CD8-positive, alpha-beta memory T cell (primary cell): ENCODE results near the gene KMT2D. TPM values are rescaled to one million over a fixed set of nuclear protein-coding genes. Genes with fewer than 3 reads are reported as not detected.

Experiments used
- CTCF ChIA-PET: fragments of 350-600 bp; sonication (Branson Sonifier 250); formaldehyde crosslinking; loops from one replicate; lab custom pipeline; 2021; ENCODE audit warnings: antibody characterized with exemption; lab: Charles Lee
- POLR2A ChIA-PET: fragments of 350-600 bp; sonication (Branson Sonifier 250); formaldehyde crosslinking; loops from one replicate; lab custom pipeline; 2021; ENCODE audit warnings: antibody characterized with exemption; lab: Charles Lee
- DNase-seq, 5 donors: peaks; one replicate each; pipeline versions ENCODE4 v3.0.0 to v3.0.0-alpha.2; 2020 to 2022; ENCODE audit warnings: mixed read lengths in 1 of 5
- H3K27ac ChIP-seq: one replicate; pipeline ENCODE4 v1.7.0; 2013; ENCODE audit warnings: low read depth, mild to moderate bottlenecking, low read length, moderate library complexity
- H3K27me3 ChIP-seq: 2 replicates; pipeline ENCODE4 v1.7.0; 2013; ENCODE audit warnings: low read length, mild to moderate bottlenecking; ENCODE audit not compliant: insufficient read depth, poor library complexity, severe bottlenecking
- H3K36me3 ChIP-seq: 2 replicates; pipeline ENCODE4 v1.7.0; 2013; ENCODE audit warnings: mild to moderate bottlenecking, low read length, moderate library complexity; ENCODE audit not compliant: insufficient read depth
- H3K4me1 ChIP-seq: 2 replicates; pipeline ENCODE4 v1.7.0; 2013; ENCODE audit warnings: mild to moderate bottlenecking, low read length, moderate library complexity; ENCODE audit not compliant: insufficient read depth
- H3K4me3 ChIP-seq: 2 replicates; pipeline ENCODE4 v1.7.0; 2013; ENCODE audit warnings: mild to moderate bottlenecking, low read length
- H3K9me3 ChIP-seq: 2 replicates; pipeline ENCODE4 v1.7.0; 2013; ENCODE audit warnings: mild to moderate bottlenecking, low read length
- H3K27ac Mint-ChIP-seq, 8 donors: one replicate each; pipeline ENCODE4 v1.8.0; 2020 to 2021; ENCODE audit warnings: mixed read lengths in 8 of 8, mild to moderate bottlenecking in 6 of 8, inconsistent platforms in 3 of 8, moderate library complexity in 3 of 8
- H3K27me3 Mint-ChIP-seq, 2 donors: one replicate each; pipeline ENCODE4 v1.8.0; 2020 to 2021; ENCODE audit warnings: mixed read lengths in 2 of 2, mild to moderate bottlenecking in 1 of 2, moderate library complexity in 1 of 2
- H3K36me3 Mint-ChIP-seq, 3 donors: one replicate each; pipeline ENCODE4 v1.8.0; 2020 to 2021; ENCODE audit warnings: mixed read lengths in 3 of 3, inconsistent platforms in 1 of 3, mild to moderate bottlenecking in 1 of 3
- H3K4me1 Mint-ChIP-seq, 3 donors: one replicate each; pipeline ENCODE4 v1.8.0; 2020 to 2021; ENCODE audit warnings: mixed read lengths in 3 of 3, inconsistent platforms in 1 of 3, mild to moderate bottlenecking in 1 of 3
- H3K4me3 Mint-ChIP-seq, 7 donors: one replicate each; pipeline ENCODE4 v1.8.0; 2020 to 2021; ENCODE audit warnings: mixed read lengths in 7 of 7, mild to moderate bottlenecking in 6 of 7, moderate library complexity in 4 of 7, inconsistent platforms in 2 of 7
- H3K9me3 Mint-ChIP-seq, 5 donors: one replicate each; pipeline ENCODE4 v1.8.0; 2020 to 2022; ENCODE audit warnings: mixed read lengths in 5 of 5, mild to moderate bottlenecking in 3 of 5, moderate library complexity in 2 of 5, inconsistent platforms in 1 of 5
- polyA plus RNA-seq: library from polyadenylated mRNA; unstranded; fragments of 300-500 nt; fragmentation: Illumina TruSeq; gene quantifications from one replicate; pipeline ENCODE4 v1.2.3, GENCODE V29; 2021
- total RNA-seq, 2 experiments: library from RNA; stranded (reverse); gene quantifications; one replicate each; pipeline ENCODE4 v1.2.3, GENCODE V29; 2021

The KMT2D gene
- total and polyA plus RNA-seq, 3 experiments from 2014 or later = 22.8 to 79.7 (median 79.4) TPM

DNA sequence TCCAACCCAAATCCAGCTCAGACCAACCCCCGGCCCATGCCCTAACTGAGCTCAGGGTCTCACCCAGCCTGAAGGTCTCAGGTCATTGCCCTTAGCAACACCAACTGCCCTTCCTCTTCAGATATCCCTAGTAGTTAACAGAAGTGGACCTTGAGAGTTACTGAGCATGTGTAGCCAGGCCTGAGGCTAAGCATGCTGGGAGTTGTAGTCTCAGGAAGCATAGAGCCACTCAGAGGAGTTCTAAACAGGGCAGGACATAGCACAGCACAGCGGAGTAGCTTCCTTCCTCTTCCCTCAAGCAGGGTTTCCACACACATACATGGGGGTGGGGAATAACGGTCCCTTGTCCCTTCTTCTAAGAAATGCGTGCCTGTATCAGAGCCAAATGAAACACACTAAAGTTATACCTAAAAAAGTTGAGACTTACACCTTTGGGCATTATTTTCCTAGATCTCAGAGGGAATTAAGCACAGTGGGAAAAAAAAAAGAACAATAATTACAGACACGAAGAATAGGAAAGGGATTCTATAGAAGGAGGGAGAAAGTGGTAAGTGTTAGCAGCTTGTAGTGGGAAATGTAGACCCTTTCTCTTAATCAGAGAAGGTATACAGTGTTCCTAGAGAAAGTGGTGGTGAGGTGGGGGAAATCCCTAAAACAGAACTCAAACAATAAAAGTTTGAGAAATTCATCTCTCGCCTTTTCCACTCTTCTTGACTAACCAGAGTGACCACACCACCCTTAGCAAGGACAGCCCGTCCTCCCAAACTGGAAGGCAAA lies 4.4 kb downstream of the KMT2D start:
- Histone ChIP-seq H3K9me3 (no peaks in the 10 kb centered on the region), H3K27ac (peak overlapping the region; percentile 90), H3K36me3 (peaks cover 37% of the 10 kb centered on the region), H3K4me3 (peak overlapping the region; percentile 83), H3K4me1 (peaks cover 53% of the 10 kb centered on the region), H3K27me3 (no peaks in the 10 kb centered on the region)
- Mint-ChIP-seq H3K4me1 (peaks cover 50 to 84% (median 60%) of the 10 kb centered on the region in 3 donors), H3K27ac (peak overlapping the region; percentile 33 to 96 (median 85)), H3K9me3 (no peaks in the 10 kb centered on the region), H3K36me3 (peaks cover 0 to 58% (median 19%) of the 10 kb centered on the region in 3 donors), H3K27me3 (peaks cover 0 to 3% of the 10 kb centered on the region in 2 donors), H3K4me3 (peak overlapping the region; percentile 76 to 96 (median 92))
- POLR2A ChIA-PET = interaction anchor here (0.5 to 1.0 kb wide), 3 partner anchors 14 to 94 kb away, joined by 3 to 5 read pairs (median 4); no protein-coding TSS in a partner anchor
- DNase-seq = peak in 4 of 5 donors; percentile 38 to 71 (median 54)
- CTCF ChIA-PET = interaction anchor here (1.1 to 2.0 kb wide), 4 partner anchors 9 to 179 kb away, joined by 4 to 8 read pairs (median 4); no protein-coding TSS in a partner anchor

DNA sequence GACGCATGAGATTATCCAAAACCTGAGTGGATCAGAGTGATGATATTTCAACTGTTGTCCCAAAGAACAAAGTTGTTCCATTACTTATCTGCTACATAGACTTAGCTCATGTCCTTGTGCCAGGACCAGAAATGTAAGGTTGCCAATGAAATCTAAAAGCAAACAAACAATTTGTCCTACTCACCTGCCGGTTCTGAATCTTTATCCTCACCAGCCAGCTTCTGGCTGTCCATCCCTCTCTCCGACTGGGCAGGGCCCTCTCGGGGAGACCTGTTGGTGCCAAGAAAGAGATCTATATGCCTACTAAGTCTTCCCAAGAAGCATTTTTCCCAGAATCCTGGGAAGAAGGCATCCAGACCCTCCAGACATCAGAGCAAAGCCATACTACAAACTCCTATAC lies 5.5 kb downstream of the KMT2D start:
- H3K4me1 Mint-ChIP-seq = peaks cover 47 to 77% (median 58%) of the 10 kb centered on the region in 3 donors
- H3K4me3 Mint-ChIP-seq = peak overlapping the region in 1 of 7 donors; percentile 96
- POLR2A ChIA-PET = no interaction called here
- no peaks in the 10 kb centered on the region for H3K9me3 Mint-ChIP-seq
- Histone ChIP-seq H3K27ac (no peak overlapping the region), H3K27me3 (no peaks in the 10 kb centered on the region), H3K36me3 (peaks cover 48% of the 10 kb centered on the region), H3K4me3 (no peak overlapping the region), H3K4me1 (peaks cover 50% of the 10 kb centered on the region), H3K9me3 (no peaks in the 10 kb centered on the region)
- CTCF ChIA-PET = interaction anchor here (1.4 to 2.0 kb wide), 3 partner anchors 10 to 37 kb away, joined by 4 to 8 read pairs (median 4); no protein-coding TSS in a partner anchor
- H3K27ac Mint-ChIP-seq = peak overlapping the region in 7 of 8 donors; percentile 33 to 96 (median 65)
- H3K27me3 Mint-ChIP-seq = no peaks in the 10 kb centered on the region
- H3K36me3 Mint-ChIP-seq = peaks cover 0 to 65% (median 22%) of the 10 kb centered on the region in 3 donors
- DNase-seq = no peak

DNA sequence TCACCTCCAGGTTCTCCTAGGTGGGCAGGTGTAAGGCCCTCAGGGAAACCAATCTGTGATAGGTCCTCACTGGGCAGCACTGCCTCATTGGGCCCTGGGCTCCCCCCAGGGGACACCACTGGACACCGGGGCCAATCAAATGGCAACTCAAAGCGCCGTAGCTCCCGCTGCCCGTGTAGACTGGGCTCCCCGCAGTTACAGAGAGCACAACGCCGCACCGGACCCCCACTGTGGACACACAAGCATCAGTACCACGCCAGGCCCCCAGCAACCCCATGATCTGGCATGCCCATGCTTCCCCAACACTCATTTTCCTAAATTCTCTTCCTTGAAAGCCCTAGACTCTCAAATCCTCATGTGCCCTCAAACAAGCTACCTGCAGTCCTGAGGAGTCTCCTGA lies 6.1 kb downstream of the KMT2D start:
- Histone ChIP-seq H3K4me3 (no peak overlapping the region), H3K27ac (no peak overlapping the region), H3K36me3 (peaks cover 54% of the 10 kb centered on the region), H3K4me1 (peaks cover 49% of the 10 kb centered on the region), H3K9me3 (no peaks in the 10 kb centered on the region), H3K27me3 (no peaks in the 10 kb centered on the region)
- Mint-ChIP-seq H3K4me3 (no peak overlapping the region), H3K27me3 (no peaks in the 10 kb centered on the region), H3K4me1 (peaks cover 47 to 77% (median 58%) of the 10 kb centered on the region in 3 donors), H3K27ac (peak overlapping the region in 5 of 8 donors; percentile 29 to 74 (median 52)), H3K9me3 (no peaks in the 10 kb centered on the region), H3K36me3 (peaks cover 0 to 69% (median 22%) of the 10 kb centered on the region in 3 donors)
- ChIA-PET POLR2A (no interaction called here), CTCF (interaction anchor here (0.7 to 2.0 kb wide), 5 partner anchors 11 to 57 kb away, joined by 3 to 8 read pairs (median 4); no protein-coding TSS in a partner anchor)
- peak in 1 of 5 donors; percentile 41 for DNase-seq

DNA sequence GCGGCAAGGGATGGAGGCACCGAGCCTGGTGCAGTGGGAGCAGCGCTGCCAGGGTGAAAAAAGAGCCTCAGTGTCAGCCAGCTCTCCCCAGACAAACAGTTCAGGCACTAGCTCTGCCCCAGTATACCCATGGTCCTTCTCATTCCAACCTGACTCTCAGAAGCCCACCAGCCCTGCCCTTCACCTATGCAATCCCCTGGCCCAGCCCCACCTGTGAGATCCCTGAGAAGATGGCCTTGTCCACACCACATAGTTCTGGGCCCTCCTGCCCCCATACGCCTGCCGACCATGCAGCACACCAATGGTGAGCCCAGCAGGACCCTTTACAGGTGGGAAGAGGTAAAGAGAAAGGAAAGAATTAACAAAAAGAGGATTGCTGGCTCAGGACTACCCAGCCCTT lies 6.5 kb downstream of the KMT2D start:
- H3K27me3 Mint-ChIP-seq = no peaks in the 10 kb centered on the region
- CTCF ChIA-PET = interaction anchor here (0.7 to 2.0 kb wide), 4 partner anchors 11 to 57 kb away, joined by 3 to 4 read pairs (median 4); no protein-coding TSS in a partner anchor
- no peak overlapping the region for H3K27ac ChIP-seq

DNA sequence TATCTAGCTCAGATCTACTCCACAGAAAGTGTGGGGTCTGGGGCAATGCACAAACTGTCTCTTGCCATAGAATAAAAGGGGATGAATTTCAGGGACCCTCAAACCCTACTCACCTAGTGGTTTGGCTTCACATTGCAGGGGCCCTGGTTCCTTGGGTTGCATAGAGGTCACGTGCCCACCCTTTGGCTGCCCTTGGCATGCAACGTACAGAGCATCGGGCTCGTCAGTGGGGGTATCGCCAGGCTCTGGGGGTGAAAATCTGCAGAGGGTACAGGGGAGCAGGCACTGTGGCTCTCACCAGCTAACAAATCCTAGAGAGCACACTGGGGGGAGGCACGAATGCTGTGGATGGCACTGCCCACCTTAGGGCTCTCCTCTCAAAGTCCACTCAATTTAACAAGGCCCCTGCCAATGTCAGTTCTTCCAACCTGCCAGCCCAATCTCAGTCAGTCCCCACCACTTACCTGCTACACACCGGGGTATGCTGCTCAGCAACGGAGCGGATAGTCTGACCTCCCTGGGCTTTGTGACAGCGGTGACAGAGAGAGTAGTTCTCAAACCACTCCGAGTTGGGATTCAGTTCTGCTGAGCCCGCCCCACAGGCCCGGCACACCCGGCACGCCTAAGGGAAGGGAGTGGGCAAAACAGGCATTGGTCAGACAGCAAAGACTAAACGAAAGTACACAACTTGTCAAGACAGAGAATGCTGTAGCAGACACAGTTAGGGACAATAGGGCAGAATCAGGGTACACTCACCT lies 8.0 kb downstream of the KMT2D start:
- no peaks in the 10 kb centered on the region for H3K9me3 Mint-ChIP-seq
- POLR2A ChIA-PET = no interaction called here
- peaks cover 5 to 84% (median 33%) of the 10 kb centered on the region in 3 donors for H3K36me3 Mint-ChIP-seq

More for the DNA sequence above, 6.5 kb downstream of the KMT2D start:
- Mint-ChIP-seq H3K9me3 (no peaks in the 10 kb centered on the region), H3K4me1 (peaks cover 47 to 72% (median 54%) of the 10 kb centered on the region in 3 donors), H3K27ac (peak overlapping the region in 3 of 8 donors; percentile 3 to 27 (median 17)), H3K36me3 (peaks cover 0 to 71% (median 22%) of the 10 kb centered on the region in 3 donors), H3K4me3 (no peak overlapping the region)
- DNase-seq = peak in 1 of 5 donors; percentile 23
- Histone ChIP-seq H3K9me3 (no peaks in the 10 kb centered on the region), H3K4me3 (no peak overlapping the region), H3K36me3 (peaks cover 58% of the 10 kb centered on the region), H3K27me3 (no peaks in the 10 kb centered on the region), H3K4me1 (peaks cover 44% of the 10 kb centered on the region)
- POLR2A ChIA-PET = no interaction called here

DNA sequence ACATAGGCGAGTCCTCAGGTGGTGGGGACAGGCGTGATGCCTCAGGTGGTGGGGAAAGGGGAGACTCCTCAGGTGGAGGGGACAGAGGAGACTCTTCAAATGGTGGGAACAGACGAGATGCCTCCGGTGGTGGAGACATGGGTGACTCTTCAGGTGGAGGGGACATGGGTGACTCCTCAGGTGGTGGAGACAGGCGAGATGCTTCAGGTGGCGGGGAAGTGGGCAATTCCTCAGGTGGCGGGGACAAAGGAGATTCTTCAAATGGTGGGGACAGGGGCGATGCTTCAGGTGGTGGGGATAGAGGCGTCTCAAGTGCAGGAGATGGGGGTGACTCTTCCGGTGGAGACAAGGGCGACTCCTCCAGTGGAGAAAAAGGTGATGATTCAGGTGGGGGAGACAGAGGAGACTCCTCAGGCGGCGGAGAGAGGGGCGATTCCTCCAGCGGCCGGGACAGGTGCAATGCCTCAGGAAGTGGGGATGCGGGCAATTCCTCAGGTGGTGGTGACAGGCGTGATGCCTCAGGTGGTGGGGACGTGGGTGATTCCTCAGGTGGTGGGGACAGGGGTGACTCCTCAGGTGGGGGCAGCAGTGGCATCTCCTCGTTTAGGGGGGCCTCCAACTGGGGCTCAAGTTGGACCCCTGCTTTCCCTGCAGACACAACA lies 8.7 kb downstream of the KMT2D start:
- peaks cover 5 to 89% (median 33%) of the 10 kb centered on the region in 3 donors for H3K36me3 Mint-ChIP-seq
- no peaks in the 10 kb centered on the region for H3K9me3 ChIP-seq
- H3K27ac ChIP-seq = no peak overlapping the region
- H3K4me1 ChIP-seq = peaks cover 22% of the 10 kb centered on the region
- CTCF ChIA-PET = no interaction called here
- peaks cover 75% of the 10 kb centered on the region for H3K36me3 ChIP-seq
- no peaks in the 10 kb centered on the region for H3K27me3 ChIP-seq
- DNase-seq = peak in 1 of 5 donors; percentile 36
- H3K27me3 Mint-ChIP-seq = no peaks in the 10 kb centered on the region
- H3K4me3 ChIP-seq = no peak overlapping the region
- H3K4me1 Mint-ChIP-seq = peaks cover 26 to 50% (median 32%) of the 10 kb centered on the region in 3 donors
- H3K9me3 Mint-ChIP-seq = no peaks in the 10 kb centered on the region
- no peak overlapping the region for H3K4me3 Mint-ChIP-seq
- H3K27ac Mint-ChIP-seq = peak overlapping the region in 4 of 8 donors; percentile 14 to 69 (median 24)
- POLR2A ChIA-PET = no interaction called here

More for the DNA sequence above, 8.0 kb downstream of the KMT2D start:
- Histone ChIP-seq H3K4me1 (peaks cover 30% of the 10 kb centered on the region), H3K27me3 (no peaks in the 10 kb centered on the region), H3K4me3 (no peak overlapping the region), H3K36me3 (peaks cover 72% of the 10 kb centered on the region), H3K27ac (no peak overlapping the region), H3K9me3 (no peaks in the 10 kb centered on the region)
- peaks cover 33 to 58% (median 39%) of the 10 kb centered on the region in 3 donors for H3K4me1 Mint-ChIP-seq
- CTCF ChIA-PET = no interaction called here
- H3K27ac Mint-ChIP-seq = peak overlapping the region in 2 of 8 donors; percentile 27 to 47
- no peak overlapping the region for H3K4me3 Mint-ChIP-seq
- H3K27me3 Mint-ChIP-seq = no peaks in the 10 kb centered on the region
- DNase-seq = peak in 1 of 5 donors; percentile 30

DNA sequence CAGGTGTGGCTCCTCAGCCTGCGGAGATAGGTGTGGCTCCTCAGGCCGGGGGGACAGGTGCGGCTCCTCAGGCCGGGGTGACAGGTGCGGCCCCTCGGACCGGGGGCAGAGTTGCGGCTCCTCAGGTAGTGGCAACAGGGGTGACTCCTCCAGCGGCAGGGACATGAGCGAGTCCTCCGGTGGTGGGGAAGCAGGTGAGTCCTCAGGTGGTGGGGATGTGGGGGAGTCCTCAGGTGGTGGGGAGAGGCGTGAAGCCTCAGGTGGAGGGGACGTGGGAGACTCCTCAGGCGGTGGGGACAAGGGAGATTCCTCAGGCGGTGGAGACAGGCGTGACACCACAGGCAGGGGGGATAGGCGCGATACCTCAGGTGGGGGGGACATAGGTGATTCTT lies 9.2 kb downstream of the KMT2D start:
- peaks cover 5 to 94% (median 33%) of the 10 kb centered on the region in 3 donors for H3K36me3 Mint-ChIP-seq
- no peaks in the 10 kb centered on the region for H3K9me3 Mint-ChIP-seq
- no peak overlapping the region for H3K4me3 Mint-ChIP-seq
- no peak overlapping the region for H3K4me3 ChIP-seq
- no peak overlapping the region for H3K27ac ChIP-seq
- no peaks in the 10 kb centered on the region for H3K9me3 ChIP-seq
- no peaks in the 10 kb centered on the region for H3K27me3 ChIP-seq
- ChIA-PET POLR2A (no interaction called here), CTCF (no interaction called here)
- H3K27me3 Mint-ChIP-seq = no peaks in the 10 kb centered on the region
- DNase-seq = no peak
- H3K4me1 Mint-ChIP-seq = peaks cover 21 to 45% (median 27%) of the 10 kb centered on the region in 3 donors
- peaks cover 79% of the 10 kb centered on the region for H3K36me3 ChIP-seq
- H3K27ac Mint-ChIP-seq = no peak overlapping the region
- H3K4me1 ChIP-seq = peaks cover 17% of the 10 kb centered on the region
